CD4-positive, alpha-beta T cell treated with Interleukin-1 beta for 1 hour (primary cell): ENCODE measurements around the gene LAMA2.
"Not testable (repeated sequence)": the region's sequence is repeated elsewhere in the genome, so short reads cannot be mapped to it uniquely, and the experiment has no call there.

Experiments
- DNase-seq, 2 donors: peaks; one replicate each; pipeline ENCODE4 v3.0.0-alpha.2; 2020 to 2022

LAMA2 gene

DNA sequence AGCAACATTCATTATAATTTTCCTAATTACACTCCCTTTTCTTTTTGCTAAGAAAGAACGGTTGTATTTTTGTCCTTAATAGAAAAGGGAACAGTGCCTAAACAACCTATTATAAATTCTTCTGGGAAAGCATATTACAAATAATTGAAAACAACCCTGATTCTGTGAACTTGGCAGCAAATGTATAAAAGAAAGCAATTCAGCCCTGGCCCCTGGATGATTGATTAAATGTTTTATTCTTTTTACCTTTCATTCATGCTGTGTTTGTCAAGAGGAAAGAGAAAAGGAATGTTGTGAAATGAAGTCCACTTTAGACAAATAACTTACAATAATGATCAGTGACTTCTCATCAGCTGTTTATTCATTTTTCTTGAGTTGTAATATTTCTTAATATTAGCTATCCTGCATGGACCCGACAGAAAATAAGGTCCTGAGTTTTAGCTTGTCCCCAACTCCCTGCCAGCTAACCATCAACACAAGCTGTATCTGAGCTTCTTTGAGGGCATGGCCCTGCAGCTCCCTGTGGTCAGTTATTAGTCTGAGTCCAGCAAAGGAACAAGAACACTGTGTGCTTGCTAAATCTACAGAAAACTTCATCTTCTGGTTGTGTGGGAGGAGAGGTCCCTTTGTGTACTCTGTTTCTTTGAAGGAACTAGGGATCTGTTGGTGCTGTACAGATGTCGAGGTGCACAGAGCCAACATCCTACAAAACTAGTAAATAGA is 248.2 kb downstream of the LAMA2 start:
- DNase-seq: no peak

DNA sequence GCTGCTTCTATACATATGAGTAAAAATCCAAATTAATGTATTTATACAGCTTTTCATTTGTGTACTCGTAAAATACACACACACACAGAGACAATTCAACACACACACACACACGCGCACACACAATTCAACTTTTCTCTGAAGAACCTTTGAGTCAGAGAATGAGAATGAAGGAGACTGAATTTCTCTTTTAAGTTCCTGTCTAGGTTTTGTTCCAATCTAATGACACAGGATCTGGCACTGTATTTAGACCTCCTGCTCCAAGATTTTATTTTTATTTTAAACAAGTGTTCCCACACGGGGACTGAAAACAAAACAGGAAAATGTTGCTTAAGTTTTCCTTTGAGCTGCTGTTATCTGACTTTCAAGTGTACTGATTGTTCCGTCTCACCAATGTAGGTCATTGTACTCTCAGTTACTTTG is 250.8 kb downstream of the LAMA2 start:
- DNase-seq: no peak

DNA sequence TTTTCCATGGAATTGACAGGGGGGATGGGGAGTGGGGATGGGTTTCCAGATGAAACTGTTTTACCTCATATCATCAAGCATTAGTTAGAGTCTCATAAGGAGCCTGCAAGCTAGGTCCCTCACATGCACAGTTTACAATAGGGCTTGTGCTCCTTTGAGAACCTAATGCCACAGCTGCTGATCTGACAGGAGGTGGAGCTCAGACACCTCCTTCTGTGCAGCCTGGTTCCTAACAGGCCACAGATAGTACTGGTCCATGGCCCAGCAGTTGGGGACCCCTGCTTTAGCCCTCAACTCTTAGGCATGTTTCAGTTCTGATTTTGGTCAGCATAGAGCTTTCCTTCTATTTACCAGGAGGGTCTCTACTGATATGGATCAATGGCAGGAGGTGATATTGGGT is 251.6 kb downstream of the LAMA2 start:
- no peak for DNase-seq

DNA sequence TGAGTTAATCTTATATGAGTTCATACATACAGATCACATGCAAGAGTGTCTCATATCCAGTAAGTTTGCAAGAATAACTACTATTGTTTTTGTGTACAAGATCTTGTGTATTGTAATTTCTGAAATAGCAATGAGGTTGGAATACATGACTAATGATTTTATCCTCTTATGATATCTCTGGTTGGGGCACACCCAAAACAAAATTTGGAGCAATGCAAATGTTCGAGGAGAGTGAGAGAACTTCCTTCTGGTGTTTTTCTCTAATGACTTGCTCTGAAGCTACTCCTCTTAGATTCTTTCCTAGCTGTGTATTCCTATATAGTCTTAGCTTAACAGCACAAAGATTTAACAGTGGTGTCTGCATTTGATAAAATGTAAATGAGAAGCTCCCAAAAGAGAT is 252.5 kb downstream of the LAMA2 start:
- no peak for DNase-seq

DNA sequence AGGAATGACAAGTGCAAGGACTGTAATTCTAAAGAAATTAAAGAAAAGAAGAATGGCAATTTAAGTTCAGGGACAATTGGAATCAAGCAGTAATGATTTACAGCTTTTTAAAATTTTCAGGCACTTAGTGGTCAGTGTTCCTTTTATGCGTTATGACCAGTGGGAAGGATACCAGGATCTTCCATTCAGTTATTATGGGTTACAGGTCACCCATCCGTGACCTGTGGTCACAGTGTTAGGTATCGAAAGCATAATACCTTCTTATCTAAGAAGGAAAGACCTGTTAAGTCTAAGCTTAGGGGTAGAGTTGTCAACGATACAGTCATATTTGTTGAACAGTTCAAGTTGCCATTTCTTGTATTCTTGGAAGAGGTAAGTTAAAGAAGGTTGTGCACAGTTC is 253.8 kb downstream of the LAMA2 start:
- DNase-seq: no peak

DNA sequence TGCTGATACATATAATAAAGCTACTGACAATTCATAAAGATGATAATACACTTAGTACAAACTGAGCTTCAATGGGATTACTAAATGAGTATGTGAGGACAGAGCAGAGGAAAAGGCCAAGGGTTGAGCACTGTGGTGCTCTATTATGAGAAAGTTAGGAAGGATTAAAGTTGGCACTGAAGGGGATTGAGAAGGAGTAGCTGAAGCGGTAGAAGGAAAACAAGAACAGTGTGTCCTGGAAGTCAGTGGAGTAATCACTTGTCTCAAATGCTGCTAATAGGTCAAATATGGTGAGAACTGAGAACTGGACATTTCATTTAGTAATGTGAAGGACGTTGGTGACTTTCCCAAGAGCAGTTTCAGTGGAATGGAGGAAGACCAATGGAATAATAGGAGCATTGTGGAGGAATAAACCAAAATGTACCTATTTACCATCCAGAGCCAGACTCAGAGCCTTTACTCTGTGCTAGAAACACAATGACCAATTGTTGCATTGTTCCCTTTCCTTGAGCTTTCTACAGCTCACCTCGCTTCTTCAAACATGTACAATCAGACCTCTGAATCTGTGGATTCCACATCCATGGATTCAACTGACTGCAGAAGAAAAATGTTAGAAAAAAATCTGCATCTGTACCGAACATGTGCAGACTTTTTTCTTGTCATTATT is 255.9 kb downstream of the LAMA2 start:
- no peak for DNase-seq

DNA sequence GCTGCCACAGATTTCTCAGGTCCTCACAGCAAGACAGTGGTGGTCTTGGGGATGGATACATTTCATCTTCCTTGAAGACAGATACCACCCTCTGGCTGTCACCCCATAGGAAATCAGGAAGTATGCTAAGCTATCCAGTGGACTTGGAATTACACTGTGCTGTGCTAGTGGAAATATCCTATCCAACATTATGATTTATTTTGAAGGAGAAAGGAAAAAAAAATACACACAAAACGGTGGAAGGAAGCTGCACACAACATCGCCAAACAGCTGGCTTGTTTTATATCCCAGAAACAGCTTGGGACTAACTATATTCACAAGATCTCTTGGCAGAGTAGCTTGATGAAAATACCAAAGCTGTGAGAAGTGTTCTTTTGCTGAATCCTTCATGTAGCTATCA is 257.6 kb downstream of the LAMA2 start:
- no peak for DNase-seq

DNA sequence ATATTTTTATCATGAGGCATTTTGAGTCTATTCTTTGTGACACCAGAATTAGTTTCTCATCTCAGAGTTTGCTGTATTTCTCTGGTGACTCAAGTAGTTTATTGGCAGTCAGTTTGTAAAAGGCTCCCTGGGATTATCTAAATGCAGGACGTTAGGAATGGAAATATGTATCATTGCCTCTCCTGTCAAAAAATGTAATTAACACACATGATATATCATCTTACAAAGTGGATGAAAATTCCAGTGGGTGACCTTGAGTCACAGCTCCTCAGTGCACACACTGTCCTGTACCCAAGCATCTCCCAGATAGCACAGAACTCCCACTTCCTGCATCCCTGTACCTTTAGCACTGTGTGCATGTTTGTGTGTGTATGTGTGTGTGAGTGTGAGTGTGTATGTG is 258.6 kb downstream of the LAMA2 start:
- DNase-seq: no peak

DNA sequence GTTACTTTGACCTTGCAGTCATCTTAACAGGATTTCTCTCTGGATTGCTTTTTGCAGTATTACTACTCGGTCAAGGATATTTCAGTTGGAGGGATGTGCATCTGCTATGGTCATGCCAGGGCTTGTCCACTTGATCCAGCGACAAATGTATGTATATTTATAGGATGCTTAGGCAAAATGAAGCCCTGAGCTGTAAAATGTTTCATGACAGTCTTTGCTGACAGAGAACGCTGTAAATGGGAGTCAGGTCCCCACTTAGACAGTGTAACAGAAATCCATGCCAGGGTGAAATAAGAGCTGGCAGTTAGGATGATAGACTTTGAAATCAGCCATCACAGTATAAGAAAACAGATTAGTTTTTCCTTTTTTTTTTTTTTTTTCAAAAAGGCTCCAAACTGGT is 264.0 kb downstream of the LAMA2 start:
- DNase-seq: no peak

DNA sequence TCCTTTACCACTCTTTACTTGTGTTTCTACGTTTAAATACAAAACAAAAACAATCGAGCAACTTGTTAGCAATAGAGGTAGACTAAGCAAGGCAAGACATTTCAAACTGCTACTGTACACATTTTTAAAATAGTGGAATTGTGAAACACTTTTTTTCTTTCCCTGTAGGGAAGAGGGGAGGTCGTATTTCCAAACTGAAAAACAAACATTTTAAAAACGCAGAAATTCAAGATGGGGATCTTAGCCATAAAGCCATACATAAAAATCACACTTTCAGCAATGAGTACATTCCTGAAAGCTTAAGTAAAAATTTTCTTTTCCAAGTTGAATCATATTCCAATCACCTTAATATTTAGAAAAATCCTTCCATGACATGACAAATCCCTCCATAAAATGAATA is 267.6 kb downstream of the LAMA2 start:
- no peak for DNase-seq

DNA sequence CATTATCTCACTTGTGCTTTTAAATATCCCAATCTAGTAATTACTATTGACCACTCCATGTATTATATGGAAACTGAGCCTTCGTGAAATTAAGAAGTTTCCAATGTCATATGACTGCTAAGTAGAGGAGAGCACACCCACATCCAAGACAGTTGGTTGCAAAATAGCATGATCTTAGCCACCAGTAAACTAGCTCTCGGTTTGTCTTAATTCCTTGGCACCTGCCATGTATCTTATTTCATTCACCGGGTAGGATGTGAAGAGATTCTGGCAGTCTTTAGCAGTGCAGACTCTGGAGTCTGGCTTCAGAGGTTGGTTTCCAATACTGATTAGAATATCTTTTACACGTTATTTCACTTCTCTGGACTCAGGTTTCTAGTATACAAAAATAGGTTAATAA is 270.3 kb downstream of the LAMA2 start:
- no peak for DNase-seq

DNA sequence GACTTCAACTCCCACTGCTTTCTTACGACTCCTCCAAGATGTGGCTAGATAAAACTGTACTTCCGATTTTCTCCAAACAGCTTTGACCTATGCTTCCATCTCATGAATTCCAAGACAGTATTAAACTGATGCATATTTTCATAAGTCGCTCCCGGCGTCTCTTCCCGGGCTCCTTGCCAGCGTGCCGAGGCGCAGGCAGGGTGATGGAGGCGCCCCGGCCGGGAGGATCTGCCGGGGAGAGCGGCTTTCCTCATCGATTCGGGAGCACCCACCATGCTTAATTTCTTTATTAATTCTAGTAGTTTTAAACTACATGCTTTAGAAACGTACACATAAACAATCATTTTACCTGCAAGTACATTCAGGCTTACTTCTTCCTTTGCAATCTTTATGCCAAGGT is 276.3 kb downstream of the LAMA2 start:
- not testable (repeated sequence) for DNase-seq

DNA sequence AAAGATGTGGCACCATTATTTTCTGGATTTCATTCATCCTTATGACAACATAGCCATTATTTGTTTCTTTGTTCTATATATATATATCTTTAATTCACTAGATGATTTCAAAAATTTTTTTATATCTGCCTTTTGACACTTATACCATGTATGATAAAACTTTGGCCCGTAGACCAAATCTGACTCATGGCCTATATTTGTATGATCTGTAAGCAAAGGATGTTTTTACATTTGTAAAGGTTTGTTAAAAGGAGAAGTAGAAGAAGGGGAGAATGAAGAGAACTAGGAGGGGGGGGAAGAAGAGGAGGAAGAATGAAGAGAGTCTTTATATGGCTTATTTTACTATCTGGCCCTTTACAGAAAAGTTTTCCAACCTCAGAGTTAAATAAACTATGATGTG is 279.7 kb downstream of the LAMA2 start:
- DNase-seq: no peak

DNA sequence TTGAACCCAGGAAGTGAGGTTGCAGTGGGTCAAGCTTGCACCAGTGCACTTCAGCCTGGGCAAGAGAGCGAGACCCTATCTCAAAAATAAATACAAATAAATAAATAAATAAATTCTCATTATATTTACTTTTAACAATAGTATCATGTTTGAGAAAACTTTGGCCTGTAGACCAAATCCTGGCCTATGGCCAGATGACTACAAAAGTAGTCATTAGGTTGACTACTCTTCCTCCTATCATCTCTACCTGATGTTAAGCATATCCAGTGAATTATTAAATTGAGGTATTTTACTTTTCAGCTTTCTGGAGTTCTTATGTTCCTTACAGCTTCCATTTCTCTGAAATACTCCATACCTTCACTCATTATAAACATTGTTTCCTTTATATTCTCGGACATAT is 280.6 kb downstream of the LAMA2 start:
- no peak for DNase-seq

DNA sequence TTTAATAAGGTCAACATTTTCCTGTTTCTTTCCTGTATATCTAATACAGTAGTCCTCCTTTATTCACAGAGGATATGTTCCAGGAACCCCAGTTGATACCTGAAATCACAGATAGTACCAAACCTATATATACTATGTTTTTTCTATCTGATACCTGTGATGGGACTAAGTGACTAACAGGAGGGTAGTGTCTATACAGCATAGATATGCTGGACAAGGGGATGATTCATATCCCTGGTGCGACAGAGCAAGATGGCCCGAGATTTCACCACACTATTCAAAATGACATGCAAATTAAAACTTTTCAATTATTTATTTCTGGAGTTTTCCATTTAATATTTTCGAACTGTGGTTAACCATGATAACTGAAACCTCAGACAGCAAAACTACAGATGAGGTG is 281.1 kb downstream of the LAMA2 start:
- DNase-seq: no peak

DNA sequence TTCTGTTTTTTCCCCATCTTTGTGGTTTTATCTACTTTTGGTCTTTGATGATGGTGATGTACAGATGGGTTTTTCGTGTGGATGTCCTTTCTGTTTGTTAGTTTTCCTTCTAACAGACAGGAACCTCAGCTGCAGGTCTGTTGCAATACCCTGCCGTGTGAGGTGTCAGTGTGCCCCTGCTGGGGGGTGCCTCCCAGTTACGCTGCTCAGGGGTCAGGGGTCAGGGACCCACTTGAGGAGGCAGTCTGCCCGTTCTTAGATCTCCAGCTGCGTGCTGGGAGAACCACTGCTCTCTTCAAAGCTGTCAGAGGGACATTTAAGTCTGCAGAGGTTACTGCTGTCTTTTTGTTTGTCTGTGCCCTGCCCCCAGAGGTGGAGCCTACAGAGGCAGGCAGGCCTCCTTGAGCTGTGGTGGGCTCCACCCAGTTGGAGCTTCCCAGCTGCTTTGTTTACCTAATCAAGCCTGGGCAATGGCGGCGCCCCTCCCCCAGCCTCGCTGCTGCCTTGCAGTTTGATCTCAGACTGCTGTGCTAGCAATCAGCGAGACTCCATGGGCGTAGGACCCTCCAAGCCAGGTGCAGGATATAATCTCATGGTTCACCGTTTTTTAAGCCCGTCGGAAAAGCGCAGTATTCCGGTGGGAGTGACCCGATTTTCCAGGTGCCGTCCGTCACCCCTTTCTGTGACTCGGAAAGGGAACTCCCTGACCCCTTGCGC is 289.5 kb downstream of the LAMA2 start:
- DNase-seq: not testable (repeated sequence)

DNA sequence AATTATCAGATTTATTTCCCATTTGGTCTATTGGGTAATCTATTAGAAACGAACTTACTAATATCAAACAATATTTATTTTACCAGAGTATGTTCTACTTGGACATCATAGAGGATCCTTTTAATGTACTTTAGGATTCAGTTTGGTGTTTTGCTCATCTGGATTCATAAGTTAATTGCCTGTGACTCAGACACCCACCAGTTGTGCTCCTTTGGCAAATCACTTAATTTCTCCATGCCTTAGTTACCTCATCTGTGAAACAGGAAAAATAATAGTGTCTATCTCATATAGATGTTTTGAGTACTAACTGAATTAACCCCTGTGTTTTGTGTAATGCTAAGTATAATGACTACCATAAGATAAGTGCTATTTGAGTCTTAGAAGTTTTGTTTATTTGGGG is 292.1 kb downstream of the LAMA2 start:
- DNase-seq: no peak

DNA sequence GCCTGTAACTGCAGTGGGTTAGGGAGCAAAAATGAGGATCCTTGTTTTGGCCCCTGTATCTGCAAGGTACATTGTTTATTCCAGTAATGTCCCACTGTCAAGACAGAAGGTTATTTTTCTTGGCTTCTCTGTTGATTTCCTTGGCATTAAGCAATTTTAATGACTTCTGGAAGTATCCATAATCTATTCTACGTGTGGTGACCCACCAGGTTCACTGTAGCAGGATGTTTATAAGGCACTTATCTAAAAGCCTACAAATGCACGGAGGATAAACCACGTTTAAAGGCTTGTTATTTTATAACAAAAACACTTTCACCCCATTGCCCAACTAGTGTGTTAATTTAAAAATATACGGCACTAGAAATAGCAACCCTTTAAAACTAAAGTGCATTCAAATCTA is 294.9 kb downstream of the LAMA2 start:
- DNase-seq: no peak

DNA sequence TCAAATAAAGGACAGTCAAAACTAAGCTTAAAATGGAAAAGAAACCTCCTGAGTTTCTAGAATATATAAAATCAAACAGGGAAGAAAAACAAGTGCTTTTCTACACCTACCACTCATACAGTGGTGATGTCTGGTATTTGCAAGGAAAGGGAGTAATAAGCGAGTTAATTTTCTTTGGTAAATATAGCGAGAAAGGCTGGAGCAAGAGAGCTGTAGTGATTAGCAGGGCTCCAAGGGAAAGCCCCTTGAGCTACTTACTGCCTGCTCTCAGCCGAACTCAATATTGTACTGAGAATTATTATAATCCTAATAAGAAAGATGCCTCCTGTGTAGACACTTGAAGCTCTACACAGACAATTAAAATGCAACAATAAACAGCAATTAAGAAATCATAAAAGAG is 296.3 kb downstream of the LAMA2 start:
- DNase-seq: no peak

DNA sequence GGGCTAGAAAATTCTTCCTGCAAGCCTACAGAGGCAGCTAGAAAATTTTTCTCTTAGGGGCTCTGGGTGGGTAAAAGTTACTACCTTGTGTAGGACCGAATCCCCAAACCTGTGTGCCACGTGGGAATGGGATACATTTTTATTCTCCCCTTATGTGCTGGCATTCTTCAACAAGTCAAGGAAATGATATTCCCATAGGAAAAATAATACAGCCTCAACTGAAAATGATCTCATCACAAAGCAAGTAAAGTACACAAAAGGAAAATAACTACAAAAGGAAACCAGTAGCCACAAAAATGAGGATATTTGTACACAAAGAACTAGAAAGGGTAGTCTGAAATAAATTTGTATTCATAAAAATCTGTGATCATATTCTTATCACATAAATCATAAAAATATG is 298.1 kb downstream of the LAMA2 start:
- no peak for DNase-seq

DNA sequence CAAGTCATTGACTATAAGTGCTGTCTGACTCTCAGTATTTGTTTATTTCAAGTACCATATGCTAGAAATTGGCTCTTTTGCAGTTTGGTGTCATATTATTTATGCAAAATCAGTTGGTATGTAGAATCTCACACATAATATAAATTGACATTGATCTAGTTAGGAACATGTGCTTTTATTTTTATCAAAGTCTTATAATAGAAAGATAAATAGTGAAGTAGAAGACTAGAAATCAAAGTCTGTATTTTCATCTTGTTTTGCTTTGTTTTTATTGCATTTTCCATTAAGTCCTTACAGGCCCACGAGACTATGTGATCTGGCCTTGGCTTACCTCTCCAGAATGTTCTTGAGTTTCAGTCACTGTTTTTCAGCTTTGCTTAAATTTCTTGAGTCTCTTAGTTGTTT is 300.3 kb downstream of the LAMA2 start:
- no peak for DNase-seq

DNA sequence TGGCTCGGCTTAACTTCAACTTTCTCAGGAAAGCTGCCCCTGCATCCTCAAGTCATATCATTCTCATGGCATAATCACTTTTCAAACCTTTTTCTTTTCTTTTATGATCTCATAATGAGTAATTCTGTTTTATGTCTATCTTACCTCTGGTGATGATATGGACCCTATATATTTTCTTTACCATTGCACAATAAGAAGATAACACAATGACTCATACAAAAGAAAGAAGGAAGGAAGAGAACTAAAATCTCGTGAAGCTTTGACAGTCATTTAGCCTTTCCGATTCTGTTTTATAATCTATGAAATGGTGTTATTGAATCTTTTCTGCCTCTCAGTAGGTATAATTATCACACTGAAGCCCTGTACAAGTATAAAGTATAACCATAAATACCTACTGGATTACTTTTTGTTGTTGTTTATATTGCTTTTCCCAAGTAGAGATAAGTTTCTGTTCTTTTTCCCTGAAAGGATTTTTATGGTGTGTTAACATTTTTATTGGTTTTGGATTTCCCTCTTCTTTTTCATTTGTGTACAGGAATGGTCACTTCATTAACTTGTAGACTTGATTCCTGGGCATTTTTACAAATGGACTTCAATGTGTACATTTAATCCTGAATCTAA is 300.9 kb downstream of the LAMA2 start:
- DNase-seq: no peak

DNA sequence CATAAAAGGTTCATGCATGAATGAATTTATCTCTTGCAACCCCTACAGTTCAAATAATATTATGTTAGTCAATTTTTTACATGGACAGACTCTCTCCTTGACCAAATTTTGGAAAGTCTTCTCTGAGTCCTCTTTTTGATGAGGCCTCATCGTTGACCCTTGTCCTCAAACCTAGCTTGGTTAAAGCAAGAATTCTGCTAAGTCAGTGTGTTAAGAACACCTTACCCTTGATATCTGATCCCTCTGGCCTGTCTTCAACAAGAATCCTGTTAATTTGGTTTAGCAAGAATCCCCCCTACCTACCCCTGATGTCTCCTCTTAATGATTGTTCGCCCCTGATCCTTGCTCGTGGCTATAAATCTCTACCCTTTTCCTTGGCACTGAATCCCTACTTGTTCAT is 301.4 kb downstream of the LAMA2 start:
- DNase-seq: no peak
